A549 (cell line): ENCODE measurements around the gene THY1. TPM values are rescaled to one million over a fixed set of nuclear protein-coding genes. Genes with fewer than 3 reads are reported as not detected.

ENCODE experiments used
- ATAC-seq, 2 experiments: fragments of 200-7000 bp in 1 of 2; fragments of >200 bp in 1 of 2; cut with Nextera tagmentation in 1 of 2; cut with Tn5 transposase in 1 of 2; 3 replicates each; pipeline versions ENCODE4 v1.8.0 to v1.9.1; 2018 to 2020; ENCODE audit warnings: mild to moderate bottlenecking in 1 of 2, moderate library complexity in 1 of 2
- CTCF ChIA-PET: fragments of 300-600 bp; sonication (Branson Sonifier 250); formaldehyde crosslinking; extraction: SDS; loops from one replicate; lab custom pipeline; 2021; ENCODE audit warnings: antibody characterized with exemption, inconsistent platforms; lab: Yijun Ruan, JAX
- POLR2A ChIA-PET: fragments of 350-600 bp; formaldehyde crosslinking; extraction: SDS; loops from one replicate; lab custom pipeline; 2021; ENCODE audit warnings: antibody characterized with exemption, inconsistent platforms; lab: Yijun Ruan, JAX
- DNase-seq, 2 experiments: peaks; one replicate each; pipeline versions ENCODE4 v3.0.0 to v3.0.0-alpha.2; 2011 to 2016; ENCODE audit warnings: low read depth in 1 of 2, low spot score in 1 of 2
- FAIRE-seq: peaks from 2 replicates; lab custom pipeline; 2011; peaks lifted over from hg19 to GRCh38; lab: Jason Lieb, UNC
- H3K27ac ChIP-seq, 2 experiments: fragments of >200 bp; sonication (Bioruptor Twin); formaldehyde crosslinking; 3 replicates each; pipeline ENCODE4 v1.5.1; 2016 to 2017
- H3K4me1 ChIP-seq: fragments of >200 bp; sonication (Bioruptor Twin); formaldehyde crosslinking; 3 replicates; pipeline ENCODE4 v1.6.1; 2016
- H3K4me2 ChIP-seq: fragments of >200 bp; sonication (Bioruptor Twin); formaldehyde crosslinking; 3 replicates; pipeline ENCODE4 v1.6.1; 2016
- H3K4me3 ChIP-seq: fragments of >200 bp; sonication (Bioruptor Twin); formaldehyde crosslinking; 3 replicates; pipeline ENCODE4 v1.5.1; 2016
- H3K9me3 ChIP-seq: fragments of >200 bp; sonication (Bioruptor Twin); formaldehyde crosslinking; 3 replicates; pipeline ENCODE4 v1.6.1; 2016
- BHLHE40 ChIP-seq: IDR thresholded peaks from 2 replicates; pipeline ENCODE4 v1.6.1; 2012; ENCODE audit warnings: low read depth, low read length, inconsistent platforms
- CHD2 ChIP-seq: fragments of 150-350 bp; IDR thresholded peaks from 2 replicates; pipeline ENCODE4 v1.6.1; 2014; ENCODE audit warnings: low read length; ENCODE audit not compliant: partially characterized antibody
- CHD4 ChIP-seq: fragments of 200-600 bp; sonication (generic); IDR thresholded peaks from 2 replicates; pipeline ENCODE4 v1.6.1; 2016; ENCODE audit warnings: antibody characterized with exemption, mild to moderate bottlenecking, borderline replicate concordance
- FOXS1 ChIP-seq: fragments of 250-450 bp; sonication (Bioruptor Pico); IDR thresholded peaks from 2 replicates; pipeline ENCODE4 v1.5.0; 2020; ENCODE audit warnings: mild to moderate bottlenecking, moderate library complexity
- HOXB5 ChIP-seq: fragments of 250-450 bp; sonication (Bioruptor Pico); IDR thresholded peaks from 2 replicates; pipeline ENCODE4 v1.5.0; 2020; ENCODE audit warnings: mild to moderate bottlenecking, moderate library complexity
- JUN ChIP-seq, 2 experiments: fragments of >200 bp; sonication (Bioruptor Twin); formaldehyde crosslinking; IDR thresholded peaks; 2 replicates in 1 of 2; 3 replicates in 1 of 2; pipeline ENCODE4 v1.6.1; 2016 to 2017
- KDM1A ChIP-seq: fragments of 200-600 bp; sonication (generic); IDR thresholded peaks from 2 replicates; pipeline ENCODE4 v1.6.1; 2016; ENCODE audit warnings: low read depth, mild to moderate bottlenecking
- KDM5A ChIP-seq: fragments of 200-600 bp; sonication (generic); IDR thresholded peaks from 2 replicates; pipeline ENCODE4 v1.6.1; 2016; ENCODE audit warnings: antibody characterized with exemption, mild to moderate bottlenecking
- NFE2L2 ChIP-seq: fragments of 150-350 bp; conservative IDR thresholded peaks from 2 replicates; pipeline ENCODE4 v1.6.1; 2014; ENCODE audit warnings: low read length
- POLR2AphosphoS2 ChIP-seq: conservative IDR thresholded peaks from 2 replicates; pipeline ENCODE4 v1.6.1; 2012; ENCODE audit warnings: low read length, improper control_type of control experiment, inconsistent platforms
- RAD21 ChIP-seq, 2 experiments: fragments of >200 bp in 1 of 2; sonication (Bioruptor Twin) in 1 of 2; formaldehyde crosslinking in 1 of 2; IDR thresholded peaks in 1 of 2; conservative IDR thresholded peaks in 1 of 2; 2 replicates in 1 of 2; 3 replicates in 1 of 2; pipeline ENCODE4 v1.6.1; 2012 to 2018; ENCODE audit warnings: inconsistent platforms in 1 of 2
- RARB ChIP-seq: fragments of 250-450 bp; sonication (Bioruptor Pico); IDR thresholded peaks from 2 replicates; pipeline ENCODE4 v1.8.0; 2021; ENCODE audit warnings: mild to moderate bottlenecking, moderate library complexity
- RCOR1 ChIP-seq: fragments of 150-350 bp; IDR thresholded peaks from 2 replicates; pipeline ENCODE4 v1.6.1; 2014; ENCODE audit warnings: antibody characterized with exemption, low read length, low read depth
- RFX5 ChIP-seq: fragments of 450-650 bp; IDR thresholded peaks from 2 replicates; pipeline ENCODE4 v1.7.1; 2014; ENCODE audit warnings: antibody characterized with exemption, mild to moderate bottlenecking, moderate library complexity
- RNF2 ChIP-seq: fragments of 200-600 bp; sonication (generic); IDR thresholded peaks from 2 replicates; pipeline ENCODE4 v1.6.1; 2016; ENCODE audit warnings: low read depth, mild to moderate bottlenecking, antibody characterized with exemption, moderate library complexity, borderline replicate concordance
- SREBF2 ChIP-seq: fragments of 450-650 bp; IDR thresholded peaks from 2 replicates; pipeline ENCODE4 v1.6.1; 2014; ENCODE audit warnings: mild to moderate bottlenecking, moderate library complexity
- TP53 ChIP-seq: fragments of 250-450 bp; sonication (Bioruptor Pico); IDR thresholded peaks from 2 replicates; pipeline ENCODE4 v1.5.0; 2021; ENCODE audit warnings: mild to moderate bottlenecking, moderate library complexity
- ZFP36 ChIP-seq: fragments of 450-650 bp; IDR thresholded peaks from 2 replicates; pipeline ENCODE4 v1.6.1; 2014; ENCODE audit warnings: borderline replicate concordance; ENCODE audit not compliant: partially characterized antibody
- WGBS: methylation state at CpG from one replicate; pipeline ENCODE4 v1.1.6; 2017; ENCODE audit errors: missing lambda C conversion rate; 5-methylcytosine and 5-hydroxymethylcytosine counted together
- polyA plus RNA-seq, 4 experiments: library from polyadenylated mRNA; depleted of rRNA in 3 of 4; stranded (reverse); fragments of >200 nt; fragmentation: RNase III in 1 of 4; extraction: RNeasy Plus Mini Kit Qiagen cat#74134 plus additional on column Dnase treatment in 1 of 4; gene quantifications; 2 replicates in 3 of 4; 3 replicates in 1 of 4; pipeline ENCODE4 v1.2.3, GENCODE V29; 2011 to 2017
- TF ChIP-seq, protein P1 (sequence below): fragments of 250-450 bp; sonication (Bioruptor Pico); IDR thresholded peaks from 2 replicates; pipeline ENCODE4 v1.5.0; 2020; ENCODE audit warnings: low read depth, mild to moderate bottlenecking, moderate library complexity
- TF ChIP-seq, protein P2 (sequence below): fragments of 450-650 bp; IDR thresholded peaks from 2 replicates; pipeline ENCODE4 v1.6.1; 2014; ENCODE audit warnings: antibody characterized with exemption
- TF ChIP-seq, protein P3 (sequence below): fragments of 150-350 bp; IDR thresholded peaks from 2 replicates; pipeline ENCODE4 v1.6.1; 2014; ENCODE audit warnings: low read depth, mild to moderate bottlenecking, low read length
- TF ChIP-seq, protein P4 (sequence below): fragments of >200 bp; sonication (Bioruptor Twin); formaldehyde crosslinking; IDR thresholded peaks from 3 replicates; pipeline ENCODE4 v1.5.1; 2016

Gene THY1
- polyA plus RNA-seq, 2 of the 4 experiments (the other 2 are of a cell fraction) = 7.1 to 19.9 TPM

DNA sequence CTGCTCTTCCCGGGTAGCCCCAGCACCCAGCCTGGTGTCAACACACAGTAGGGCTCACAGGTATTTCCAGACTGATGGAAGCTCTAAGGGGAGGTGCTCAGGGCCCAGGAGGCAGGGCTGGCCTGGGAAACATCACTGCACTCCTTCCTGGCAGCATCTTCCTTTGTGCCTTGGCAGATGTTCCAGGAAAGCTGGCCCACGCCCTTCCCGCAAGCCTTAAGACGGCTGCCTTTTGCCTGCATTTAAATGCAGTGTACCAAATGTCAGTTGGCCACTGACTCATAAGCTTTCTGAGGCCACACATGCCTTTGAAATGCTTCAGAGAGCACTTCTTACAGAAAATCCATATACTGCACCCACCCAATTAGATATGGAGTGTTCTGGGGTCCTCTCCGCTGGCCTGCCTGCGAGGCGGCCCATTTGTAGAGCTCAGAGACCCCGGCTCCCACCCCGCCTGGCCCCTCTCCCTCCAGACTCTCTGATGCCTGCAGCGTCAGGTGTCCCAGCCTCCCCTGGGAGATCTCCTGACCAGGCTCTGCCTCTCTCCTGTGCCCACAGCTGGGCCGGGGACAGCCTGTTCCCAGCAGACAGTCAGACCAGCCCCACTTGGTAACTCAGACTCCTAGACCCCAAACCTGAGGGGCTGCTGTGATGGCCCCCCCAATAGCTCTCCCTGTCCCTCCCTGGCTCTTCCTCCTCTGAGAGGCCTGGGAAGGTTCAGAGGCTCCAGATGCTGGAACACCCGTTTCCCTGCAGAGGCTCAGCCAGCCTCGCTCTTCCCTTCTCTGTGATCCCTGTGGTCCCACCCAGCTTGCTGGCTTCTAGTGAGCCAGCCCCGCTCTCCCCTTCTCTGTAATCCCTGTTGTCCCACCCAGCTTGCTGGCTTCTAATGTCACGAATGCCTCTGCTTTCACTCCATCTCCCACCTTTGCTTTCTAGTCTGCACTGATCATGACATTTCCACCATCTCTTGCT is 47.6 kb upstream of the THY1 start:
- no peak overlapping the region for H3K4me2 ChIP-seq
- H3K9me3 ChIP-seq = no peaks in the 10 kb centered on the region
- ChIA-PET POLR2A (no interaction called here), CTCF (interaction anchor here (0.7 to 2.5 kb wide), 11 partner anchors 10 to 698 kb away, joined by 3 to 7 read pairs (median 3); partner anchors contain the start of gene USP2)
- FAIRE-seq = no peak
- TF ChIP-seq KDM1A (no peak), NFE2L2 (no peak), HOXB5 (CRISPR knock-in tag) (no peak), SREBF2 (no peak), KDM5A (no peak), FOXS1 (no peak), RFX5 (no peak), RAD21 (conservative IDR thresholded peaks at IDR 0.05 in 1 of 2, IDR thresholded peaks at IDR 0.05 in 1 of 2) (no peak), TP53 (CRISPR knock-in tag) (no peak), ZFP36 (no peak), RNF2 (no peak), JUN (IDR thresholded peaks at IDR 0.05) (no peak), CHD4 (no peak)
- TF ChIP-seq, protein P1, sequence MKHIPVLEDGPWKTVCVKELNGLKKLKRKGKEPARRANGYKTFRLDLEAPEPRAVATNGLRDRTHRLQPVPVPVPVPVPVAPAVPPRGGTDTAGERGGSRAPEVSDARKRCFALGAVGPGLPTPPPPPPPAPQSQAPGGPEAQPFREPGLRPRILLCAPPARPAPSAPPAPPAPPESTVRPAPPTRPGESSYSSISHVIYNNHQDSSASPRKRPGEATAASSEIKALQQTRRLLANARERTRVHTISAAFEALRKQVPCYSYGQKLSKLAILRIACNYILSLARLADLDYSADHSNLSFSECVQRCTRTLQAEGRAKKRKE = no peak
- TF ChIP-seq, protein P2, sequence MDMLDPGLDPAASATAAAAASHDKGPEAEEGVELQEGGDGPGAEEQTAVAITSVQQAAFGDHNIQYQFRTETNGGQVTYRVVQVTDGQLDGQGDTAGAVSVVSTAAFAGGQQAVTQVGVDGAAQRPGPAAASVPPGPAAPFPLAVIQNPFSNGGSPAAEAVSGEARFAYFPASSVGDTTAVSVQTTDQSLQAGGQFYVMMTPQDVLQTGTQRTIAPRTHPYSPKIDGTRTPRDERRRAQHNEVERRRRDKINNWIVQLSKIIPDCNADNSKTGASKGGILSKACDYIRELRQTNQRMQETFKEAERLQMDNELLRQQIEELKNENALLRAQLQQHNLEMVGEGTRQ = no peak
- TF ChIP-seq, protein P3, sequence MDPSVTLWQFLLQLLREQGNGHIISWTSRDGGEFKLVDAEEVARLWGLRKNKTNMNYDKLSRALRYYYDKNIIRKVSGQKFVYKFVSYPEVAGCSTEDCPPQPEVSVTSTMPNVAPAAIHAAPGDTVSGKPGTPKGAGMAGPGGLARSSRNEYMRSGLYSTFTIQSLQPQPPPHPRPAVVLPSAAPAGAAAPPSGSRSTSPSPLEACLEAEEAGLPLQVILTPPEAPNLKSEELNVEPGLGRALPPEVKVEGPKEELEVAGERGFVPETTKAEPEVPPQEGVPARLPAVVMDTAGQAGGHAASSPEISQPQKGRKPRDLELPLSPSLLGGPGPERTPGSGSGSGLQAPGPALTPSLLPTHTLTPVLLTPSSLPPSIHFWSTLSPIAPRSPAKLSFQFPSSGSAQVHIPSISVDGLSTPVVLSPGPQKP = no peak
- TF ChIP-seq, protein P4, sequence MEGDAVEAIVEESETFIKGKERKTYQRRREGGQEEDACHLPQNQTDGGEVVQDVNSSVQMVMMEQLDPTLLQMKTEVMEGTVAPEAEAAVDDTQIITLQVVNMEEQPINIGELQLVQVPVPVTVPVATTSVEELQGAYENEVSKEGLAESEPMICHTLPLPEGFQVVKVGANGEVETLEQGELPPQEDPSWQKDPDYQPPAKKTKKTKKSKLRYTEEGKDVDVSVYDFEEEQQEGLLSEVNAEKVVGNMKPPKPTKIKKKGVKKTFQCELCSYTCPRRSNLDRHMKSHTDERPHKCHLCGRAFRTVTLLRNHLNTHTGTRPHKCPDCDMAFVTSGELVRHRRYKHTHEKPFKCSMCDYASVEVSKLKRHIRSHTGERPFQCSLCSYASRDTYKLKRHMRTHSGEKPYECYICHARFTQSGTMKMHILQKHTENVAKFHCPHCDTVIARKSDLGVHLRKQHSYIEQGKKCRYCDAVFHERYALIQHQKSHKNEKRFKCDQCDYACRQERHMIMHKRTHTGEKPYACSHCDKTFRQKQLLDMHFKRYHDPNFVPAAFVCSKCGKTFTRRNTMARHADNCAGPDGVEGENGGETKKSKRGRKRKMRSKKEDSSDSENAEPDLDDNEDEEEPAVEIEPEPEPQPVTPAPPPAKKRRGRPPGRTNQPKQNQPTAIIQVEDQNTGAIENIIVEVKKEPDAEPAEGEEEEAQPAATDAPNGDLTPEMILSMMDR = no peak
- ATAC-seq = no peak
- WGBS = 60% methylated on average over 8 of the region's 15 CpGs
- H3K27ac ChIP-seq = no peak overlapping the region
- DNase-seq = no peak
- 0 out of 3 replicates have a peak, but pooled peaks cover 3% of the 10 kb centered on the region for H3K4me1 ChIP-seq
- H3K4me3 ChIP-seq = no peak overlapping the region

DNA sequence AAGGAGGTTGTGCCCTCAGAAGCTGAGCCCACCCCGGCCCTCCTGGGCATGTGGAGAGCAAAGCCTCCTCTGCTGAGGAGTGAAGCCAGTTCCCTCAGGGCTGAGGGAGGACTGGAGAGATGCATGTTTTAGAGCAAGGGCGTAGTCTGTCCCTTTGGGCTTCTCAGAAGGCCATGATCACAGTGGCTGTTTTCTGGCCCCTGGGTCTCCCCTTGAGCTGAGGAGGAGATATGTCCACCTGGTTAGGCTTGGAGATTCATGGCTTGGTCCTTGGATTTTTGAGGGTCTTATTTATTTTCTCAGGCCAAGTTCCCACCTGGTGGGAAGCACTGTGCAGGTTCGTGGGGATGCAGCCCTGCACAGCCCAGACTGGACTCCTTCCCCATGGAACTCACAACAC is 46.5 kb upstream of the THY1 start:
- no peaks in the 10 kb centered on the region for H3K9me3 ChIP-seq
- FAIRE-seq (no peak), DNase-seq (no peak), ATAC-seq (no peak)
- H3K4me1 ChIP-seq = no peaks in the 10 kb centered on the region
- TF ChIP-seq POLR2AphosphoS2 (no peak), RCOR1 (no peak), RARB (no peak), CHD2 (no peak), JUN (IDR thresholded peaks at IDR 0.05) (no peak), RAD21 (conservative IDR thresholded peaks at IDR 0.05 in 1 of 2, IDR thresholded peaks at IDR 0.05 in 1 of 2) (no peak), BHLHE40 (no peak), NFE2L2 (no peak), FOXS1 (no peak)
- TF ChIP-seq, protein P4 = no peak
- no peak overlapping the region for H3K27ac ChIP-seq
- ChIA-PET CTCF (interaction anchor here (0.7 to 2.5 kb wide), 8 partner anchors 10 to 146 kb away, joined by 3 to 7 read pairs (median 4); partner anchors contain the start of gene USP2), POLR2A (no interaction called here)
- H3K4me3 ChIP-seq = no peak overlapping the region
- 29% methylated on average over 3 of the region's 3 CpGs for WGBS
- no peak overlapping the region for H3K4me2 ChIP-seq
